T-cell (primary cell): ENCODE measurements around the gene ZNF576. TPM values are rescaled to one million over a fixed set of nuclear protein-coding genes. Genes with fewer than 3 reads are reported as not detected.

Source experiments
- ATAC-seq, 4 experiments: fragments of 200-7000 bp in 3 of 4; fragments of 150-1000 bp in 1 of 4; cut with Tn5 transposase; replicated peaks in 1 of 4; 1 replicate in 3 of 4; 2 replicates in 1 of 4; pipeline ENCODE4 v1.10.0; 2021; ENCODE audit warnings: moderate library complexity in 3 of 4, mild to moderate bottlenecking in 2 of 4, moderate number of reproducible peaks in 1 of 4
- CTCF ChIA-PET, 2 donors: fragments of 300-600 bp; sonication (Branson Sonifier 250); formaldehyde crosslinking; loops; one replicate each; lab custom pipeline; 2022; ENCODE audit warnings: antibody characterized with exemption in 2 of 2; lab: Charles Lee
- POLR2A ChIA-PET, 2 donors: fragments of 300-600 bp; sonication (Branson Sonifier 250); formaldehyde crosslinking; loops; one replicate each; lab custom pipeline; 2022; ENCODE audit warnings: antibody characterized with exemption in 2 of 2; lab: Charles Lee
- DNase-seq, 35 experiments: peaks; one replicate each; pipeline versions ENCODE4 v3.0.0 to v3.0.0-alpha.2; 2013 to 2023
- H3K27ac ChIP-seq: one replicate; pipeline ENCODE4 v1.5.1; 2013; ENCODE audit warnings: low read length
- H3K27me3 ChIP-seq, 2 experiments: replicated peaks in 1 of 2; 1 replicate in 1 of 2; 2 replicates in 1 of 2; pipeline versions ENCODE4 v1.6.1 to v1.7.0; 2013; ENCODE audit warnings: low read length in 1 of 2, mixed read lengths in 1 of 2; ENCODE audit not compliant: control insufficient read depth in 2 of 2, insufficient read depth in 2 of 2; ENCODE audit errors: extremely low read depth in 1 of 2
- H3K36me3 ChIP-seq, 2 donors: 1 replicate in 1 of 2; 2 replicates in 1 of 2; pipeline versions ENCODE4 v1.6.1 to v1.7.0; 2013; ENCODE audit warnings: low read length in 1 of 2; ENCODE audit not compliant: control insufficient read depth in 2 of 2, insufficient read depth in 1 of 2; ENCODE audit errors: extremely low read depth in 1 of 2
- H3K4me1 ChIP-seq, 2 experiments: 1 replicate in 1 of 2; 2 replicates in 1 of 2; pipeline versions ENCODE4 v1.6.1 to v1.7.0; 2013; ENCODE audit warnings: low read length in 2 of 2, mixed read lengths in 1 of 2; ENCODE audit not compliant: insufficient read depth in 2 of 2, control insufficient read depth in 1 of 2; ENCODE audit errors: extremely low read depth in 1 of 2
- H3K4me3 ChIP-seq, 2 donors: 1 replicate in 1 of 2; 2 replicates in 1 of 2; pipeline versions ENCODE4 v1.5.1 to v1.7.0; 2013; ENCODE audit warnings: mild to moderate bottlenecking in 2 of 2, low read length in 1 of 2, moderate library complexity in 1 of 2; ENCODE audit not compliant: control insufficient read depth in 1 of 2; ENCODE audit errors: extremely low read depth in 1 of 2
- H3K9me3 ChIP-seq: 2 replicates; pipeline ENCODE4 v1.7.0; 2013
- H3K27ac Mint-ChIP-seq, 2 donors: one replicate each; pipeline ENCODE4 v1.8.0; 2020 to 2021; ENCODE audit warnings: mild to moderate bottlenecking in 2 of 2, mixed read lengths in 2 of 2
- H3K27me3 Mint-ChIP-seq, 2 donors: one replicate each; pipeline ENCODE4 v1.8.0; 2021 to 2022; ENCODE audit warnings: mixed read lengths in 2 of 2
- H3K36me3 Mint-ChIP-seq: one replicate; pipeline ENCODE4 v1.8.0; 2021; ENCODE audit warnings: mixed read lengths
- H3K4me1 Mint-ChIP-seq, 3 donors: one replicate each; pipeline ENCODE4 v1.8.0; 2020 to 2022; ENCODE audit warnings: mixed read lengths in 3 of 3, mild to moderate bottlenecking in 1 of 3
- H3K4me3 Mint-ChIP-seq, 3 donors: one replicate each; pipeline ENCODE4 v1.8.0; 2020 to 2022; ENCODE audit warnings: mild to moderate bottlenecking in 3 of 3, mixed read lengths in 3 of 3, moderate library complexity in 3 of 3
- H3K9me3 Mint-ChIP-seq, 3 donors: one replicate each; pipeline ENCODE4 v1.8.0; 2020 to 2022; ENCODE audit warnings: mixed read lengths in 3 of 3
- WGBS: methylation state at CpG from one replicate; pipeline ENCODE4 v1.1.5; 2013; ENCODE audit warnings: missing lambda C conversion rate; ENCODE audit not compliant: insufficient coverage; 5-methylcytosine and 5-hydroxymethylcytosine counted together
- total RNA-seq, 35 experiments: library from RNA in 6 of 35; stranded (reverse) in 6 of 35; fragments of 120-200 nt in 1 of 35; gene quantifications; one replicate each; pipeline versions ENCODE4 v1.2.1 to v1.2.4 and lab custom pipeline; 2013 to 2026

ZNF576 gene
- total RNA-seq, 5 donors from 2014 or later (not counting 1 experiment from before 2014, with no cell fraction given), result 5.4 to 19.6 (median 16.9) TPM

GRCh38 chr19:43641333-43641732 is 44.9 kb downstream of the ZNF576 start:
- DNase-seq (no peak), ATAC-seq (no peak)
- Mint-ChIP-seq H3K27ac (peak overlapping the region in 1 of 2 donors; percentile 53), H3K4me1 (peaks cover 9 to 22% (median 9%) of the 10 kb centered on the region in 3 donors), H3K36me3 (peaks cover 4% of the 10 kb centered on the region), H3K9me3 (peaks cover 1 to 2% (median 2%) of the 10 kb centered on the region in 3 donors), H3K27me3 (peaks cover 18 to 32% of the 10 kb centered on the region in 2 donors), H3K4me3 (peak overlapping the region; percentile 63 to 79 (median 64))
- peaks cover 6 to 43% of the 10 kb centered on the region in 2 experiments for H3K27me3 ChIP-seq
- no peak overlapping the region for H3K4me3 ChIP-seq
- ChIA-PET CTCF (no interaction called here), POLR2A (no interaction called here)
- H3K27ac ChIP-seq, result no peak overlapping the region
- no peaks in the 10 kb centered on the region for H3K9me3 ChIP-seq
- WGBS, result 53% methylated on average over 2 of the region's 2 CpGs
- H3K36me3 ChIP-seq, result no peaks in the 10 kb centered on the region
- H3K4me1 ChIP-seq, result peaks cover 9 to 15% of the 10 kb centered on the region in 2 experiments

DNA sequence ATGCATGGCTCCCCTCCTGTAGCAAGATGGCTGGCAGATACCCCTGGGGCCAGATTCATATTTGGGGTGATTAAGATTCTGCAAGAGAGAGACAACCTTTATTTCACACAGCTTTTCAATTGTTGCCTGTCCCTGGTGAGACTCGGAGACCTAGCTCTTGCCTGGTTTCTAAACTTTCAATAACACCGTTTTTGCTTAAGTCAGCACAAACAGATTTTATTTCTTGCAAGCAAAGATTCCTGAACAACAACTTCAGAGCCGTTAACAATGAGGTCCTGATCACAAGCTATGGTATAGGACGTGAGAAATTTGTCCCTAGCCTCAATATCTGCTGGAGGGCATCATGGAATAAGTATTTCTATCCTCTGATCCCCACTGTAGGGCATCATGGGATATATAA is 46.1 kb downstream of the ZNF576 start:
- no peak for DNase-seq
- no peaks in the 10 kb centered on the region for H3K9me3 ChIP-seq
- no peak for ATAC-seq
- no peak overlapping the region for H3K27ac ChIP-seq
- Mint-ChIP-seq H3K36me3 (peaks cover 11% of the 10 kb centered on the region), H3K4me3 (no peak overlapping the region), H3K4me1 (peaks cover 9 to 22% (median 9%) of the 10 kb centered on the region in 3 donors), H3K27me3 (peaks cover 13 to 24% of the 10 kb centered on the region in 2 donors), H3K9me3 (peaks cover 3 to 4% (median 4%) of the 10 kb centered on the region in 3 donors), H3K27ac (no peak overlapping the region)
- POLR2A ChIA-PET, result no interaction called here
- no peak overlapping the region for H3K4me3 ChIP-seq
- H3K36me3 ChIP-seq, result no peaks in the 10 kb centered on the region
- CTCF ChIA-PET, result interaction anchor here (0.6 to 1.2 kb wide), 2 partner anchors 26 to 83 kb away, joined by 3 read pairs; no protein-coding TSS in a partner anchor
- H3K4me1 ChIP-seq, result peaks cover 9 to 15% of the 10 kb centered on the region in 2 experiments
- H3K27me3 ChIP-seq, result peaks cover 6 to 32% of the 10 kb centered on the region in 2 experiments
- whole genome bisulfite sequencing, result 70% methylated on average over 2 of the region's 4 CpGs

DNA sequence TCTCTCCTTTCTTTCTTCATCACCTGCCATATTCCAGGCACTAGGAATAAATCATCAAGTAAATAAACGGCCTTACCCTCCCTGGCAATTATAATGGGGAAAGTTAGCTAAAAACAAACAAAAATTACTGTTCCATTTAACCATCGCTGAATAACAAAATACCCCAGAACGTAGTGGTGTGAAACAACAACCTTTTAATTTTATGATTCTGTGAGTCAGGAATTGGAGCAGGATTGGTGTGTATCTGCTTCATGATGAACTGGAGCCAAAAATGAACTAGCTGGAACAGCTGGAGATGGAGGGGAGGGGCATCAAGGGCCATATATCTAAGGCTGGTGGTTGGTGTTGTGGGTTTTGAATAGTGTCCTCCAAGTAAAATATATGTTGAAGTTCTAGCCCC is 46.9 kb downstream of the ZNF576 start:
- H3K27ac ChIP-seq, result no peak overlapping the region
- no peak overlapping the region for H3K4me3 ChIP-seq
- peaks cover 9 to 15% of the 10 kb centered on the region in 2 experiments for H3K4me1 ChIP-seq
- peaks cover 16% of the 10 kb centered on the region for H3K36me3 Mint-ChIP-seq
- H3K9me3 ChIP-seq, result no peaks in the 10 kb centered on the region
- peaks cover 4 to 27% of the 10 kb centered on the region in 2 experiments for H3K27me3 ChIP-seq
- ATAC-seq, result no peak
- peaks cover 13 to 18% of the 10 kb centered on the region in 2 donors for H3K27me3 Mint-ChIP-seq
- no peak overlapping the region for H3K4me3 Mint-ChIP-seq
- ChIA-PET CTCF (interaction anchor here in 1 of 2 donors (1.2 kb wide), 1 partner anchor 25 kb away, joined by 3 read pairs; no protein-coding TSS in a partner anchor), POLR2A (interaction anchor here in 1 of 2 donors (0.7 kb wide), 1 partner anchor 1913 kb away, joined by 7 read pairs; no protein-coding TSS in a partner anchor)
- no peak for DNase-seq
- peaks cover 9 to 22% (median 9%) of the 10 kb centered on the region in 3 donors for H3K4me1 Mint-ChIP-seq
- H3K36me3 ChIP-seq, result no peaks in the 10 kb centered on the region
- WGBS, result no CpG with 5 or more reads among the region's 3 CpGs
- no peak overlapping the region for H3K27ac Mint-ChIP-seq
- peaks cover 3 to 4% (median 4%) of the 10 kb centered on the region in 3 donors for H3K9me3 Mint-ChIP-seq

DNA sequence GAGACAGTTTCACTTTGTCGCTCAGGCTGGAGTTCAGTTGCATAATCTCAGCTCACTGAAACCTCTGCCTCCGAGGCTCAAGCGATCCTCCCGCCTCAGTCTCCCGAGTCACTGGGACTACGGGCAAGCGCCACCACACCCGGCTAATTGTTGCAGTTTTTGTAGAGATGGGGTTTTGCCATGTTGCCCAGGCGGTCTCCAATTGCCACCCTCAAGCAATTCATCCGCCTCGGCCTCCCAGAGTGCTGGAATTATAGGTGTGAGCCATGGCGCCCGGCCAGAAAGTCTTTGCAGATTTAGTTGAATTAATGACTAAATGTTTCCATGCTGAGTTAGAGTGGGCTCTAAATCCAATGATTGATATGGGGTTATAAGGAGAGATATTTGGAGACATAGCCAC is 47.8 kb downstream of the ZNF576 start:
- Mint-ChIP-seq H3K27ac (no peak overlapping the region), H3K36me3 (peaks cover 23% of the 10 kb centered on the region), H3K4me1 (peaks cover 2 to 15% (median 6%) of the 10 kb centered on the region in 3 donors), H3K9me3 (peaks cover 3 to 4% (median 4%) of the 10 kb centered on the region in 3 donors), H3K27me3 (peaks cover 6 to 10% of the 10 kb centered on the region in 2 donors), H3K4me3 (no peak overlapping the region)
- 89% methylated on average over 6 of the region's 13 CpGs for WGBS
- no peaks in the 10 kb centered on the region for H3K9me3 ChIP-seq
- no peak overlapping the region for H3K27ac ChIP-seq
- H3K4me3 ChIP-seq, result no peak overlapping the region
- CTCF ChIA-PET, result no interaction called here
- H3K4me1 ChIP-seq, result peaks cover 7 to 10% of the 10 kb centered on the region in 2 experiments
- DNase-seq (no peak), ATAC-seq (no peak)
- peaks cover 3 to 4% of the 10 kb centered on the region in 2 donors for H3K36me3 ChIP-seq
- peaks cover 0 to 19% of the 10 kb centered on the region in 2 experiments for H3K27me3 ChIP-seq
- POLR2A ChIA-PET, result interaction anchor here in 1 of 2 donors (0.6 kb wide), 1 partner anchor 38 kb away, joined by 3 read pairs; no protein-coding TSS in a partner anchor

- no peak for ATAC-seq
- no peak overlapping the region for H3K27ac Mint-ChIP-seq
- POLR2A ChIA-PET, result interaction anchor here in 1 of 2 donors (1.0 kb wide), 1 partner anchor 34 kb away, joined by 3 read pairs; no protein-coding TSS in a partner anchor
Observed at GRCh38 chr19:43648633-43649032, 52.2 kb downstream of the ZNF576 start.

GRCh38 chr19:43649514-43649913 is 53.1 kb downstream of the ZNF576 start:
- Mint-ChIP-seq H3K4me1 (no peaks in the 10 kb centered on the region), H3K9me3 (peaks cover 3 to 4% (median 4%) of the 10 kb centered on the region in 3 donors), H3K36me3 (peaks cover 32% of the 10 kb centered on the region), H3K4me3 (no peak overlapping the region), H3K27me3 (no peaks in the 10 kb centered on the region), H3K27ac (no peak overlapping the region)
- ATAC-seq (no peak), DNase-seq (no peak)
- Histone ChIP-seq H3K4me1 (no peaks in the 10 kb centered on the region), H3K36me3 (peaks cover 4 to 6% of the 10 kb centered on the region in 2 donors), H3K9me3 (no peaks in the 10 kb centered on the region), H3K27ac (no peak overlapping the region), H3K4me3 (no peak overlapping the region), H3K27me3 (no peaks in the 10 kb centered on the region)
- WGBS, result 90% methylated on average over 2 of the region's 2 CpGs
- POLR2A ChIA-PET, result interaction anchor here in 1 of 2 donors (1.0 kb wide), 1 partner anchor 33 kb away, joined by 3 read pairs; no protein-coding TSS in a partner anchor
- CTCF ChIA-PET, result interaction anchor here in 1 of 2 donors (0.7 kb wide), 1 partner anchor 236 kb away, joined by 3 read pairs; no protein-coding TSS in a partner anchor

More at GRCh38 chr19:43648633-43649032, 52.2 kb downstream of the ZNF576 start:
- H3K9me3 Mint-ChIP-seq, result peaks cover 3 to 4% (median 4%) of the 10 kb centered on the region in 3 donors
- H3K27me3 Mint-ChIP-seq, result no peaks in the 10 kb centered on the region
- H3K27ac ChIP-seq, result no peak overlapping the region
- no peak overlapping the region for H3K4me3 ChIP-seq
- H3K36me3 Mint-ChIP-seq, result peaks cover 31% of the 10 kb centered on the region
- no peaks in the 10 kb centered on the region for H3K4me1 ChIP-seq
- peaks cover 4 to 6% of the 10 kb centered on the region in 2 donors for H3K36me3 ChIP-seq
- 89% methylated on average over 4 of the region's 6 CpGs for WGBS
- no peak for DNase-seq
- no peaks in the 10 kb centered on the region for H3K27me3 ChIP-seq
- H3K4me1 Mint-ChIP-seq, result no peaks in the 10 kb centered on the region
- H3K9me3 ChIP-seq, result no peaks in the 10 kb centered on the region
- no peak overlapping the region for H3K4me3 Mint-ChIP-seq
- CTCF ChIA-PET, result no interaction called here
